PC-9 (cell line): ENCODE results near the gene CHML. TPM values are rescaled to one million over a fixed set of nuclear protein-coding genes. Genes with fewer than 3 reads are reported as not detected.

Experiments used
- BruUV-seq: library from RNA; stranded (reverse); fragments of 400-500 nt; replicated peaks from 2 replicates; lab custom pipeline; 2021; lab: Mats Ljungman, UMichigan
- CTCF ChIA-PET: fragments of 300-600 bp; sonication (Branson Sonifier 250); formaldehyde crosslinking; loops from one replicate; lab custom pipeline; 2022; ENCODE audit warnings: antibody characterized with exemption; lab: Charles Lee
- POLR2A ChIA-PET: fragments of 300-600 bp; sonication (Branson Sonifier 250); formaldehyde crosslinking; loops from one replicate; lab custom pipeline; 2022; ENCODE audit warnings: antibody characterized with exemption; ENCODE audit not compliant: unreplicated experiment; lab: Charles Lee
- DNase-seq, 2 experiments: peaks; one replicate each; pipeline versions ENCODE4 v3.0.0 to v3.0.0-alpha.2; 2015 to 2022; ENCODE audit warnings: mixed read lengths in 1 of 2
- H2AFZ ChIP-seq: fragments of 200-600 bp; sonication (generic); 2 replicates; pipeline ENCODE4 v1.8.1; 2017; ENCODE audit warnings: antibody characterized with exemption
- H3F3A ChIP-seq: fragments of 200-600 bp; sonication (generic); 2 replicates; pipeline ENCODE4 v1.8.1; 2017; ENCODE audit warnings: antibody characterized with exemption, mild to moderate bottlenecking, low read depth; ENCODE audit not compliant: insufficient read depth
- H3K27ac ChIP-seq: fragments of 200-600 bp; sonication (generic); 2 replicates; pipeline ENCODE4 v1.6.1; 2016; ENCODE audit warnings: mixed run types
- H3K27me3 ChIP-seq: fragments of 200-600 bp; sonication (generic); 2 replicates; pipeline ENCODE4 v1.6.1; 2016; ENCODE audit warnings: low read depth, mixed run types; ENCODE audit not compliant: insufficient read depth
- H3K36me3 ChIP-seq: fragments of 200-600 bp; sonication (generic); 2 replicates; pipeline ENCODE4 v1.6.1; 2016; ENCODE audit warnings: low read depth, mixed run types
- H3K4me1 ChIP-seq: fragments of 200-600 bp; sonication (generic); replicated peaks from 2 replicates; pipeline ENCODE4 v1.6.1; 2016; ENCODE audit warnings: mixed run types; ENCODE audit not compliant: insufficient read depth
- H3K4me2 ChIP-seq: fragments of 200-600 bp; sonication (generic); 2 replicates; pipeline ENCODE4 v1.6.1; 2017; ENCODE audit warnings: mixed run types
- H3K4me3 ChIP-seq: fragments of 200-600 bp; sonication (generic); 2 replicates; pipeline ENCODE4 v1.6.1; 2016; ENCODE audit warnings: mixed run types
- H3K79me2 ChIP-seq: fragments of 200-600 bp; sonication (generic); 2 replicates; pipeline ENCODE4 v1.6.1; 2017; ENCODE audit warnings: low read depth, mixed run types
- H3K9me2 ChIP-seq: fragments of 200-600 bp; sonication (generic); 2 replicates; pipeline ENCODE4 v1.8.1; 2017; ENCODE audit warnings: mild to moderate bottlenecking; ENCODE audit not compliant: insufficient read depth
- H3K9me3 ChIP-seq: fragments of 200-600 bp; sonication (generic); 2 replicates; pipeline ENCODE4 v1.8.1; 2016; ENCODE audit warnings: low read depth; ENCODE audit not compliant: insufficient read depth
- H4K20me1 ChIP-seq: fragments of 200-600 bp; sonication (generic); 2 replicates; pipeline ENCODE4 v1.8.1; 2017; ENCODE audit not compliant: insufficient read depth
- CTCF ChIP-seq: fragments of 200-600 bp; sonication (generic); conservative IDR thresholded peaks from 2 replicates; pipeline ENCODE4 v1.6.1; 2017; ENCODE audit warnings: mixed run types, antibody characterized with exemption, mild to moderate bottlenecking, moderate library complexity
- EZH2 ChIP-seq: fragments of 200-600 bp; sonication (generic); IDR thresholded peaks from 2 replicates; pipeline ENCODE4 v1.8.0; 2017; ENCODE audit warnings: antibody characterized with exemption, low read depth
- intact Hi-C: fragments of 100-400 bp; cut with micrococcal nuclease; formaldehyde crosslinking; loops from one replicate; pipeline ENCODE4 v1.10.0; 2022; ENCODE audit not compliant: unreplicated experiment
- total RNA-seq: library from RNA; stranded (reverse); gene quantifications from 2 replicates; pipeline ENCODE4 v1.2.3, GENCODE V29; 2021

The CHML gene
- total RNA-seq, 1 experiment from 2014 or later, result 47.8 TPM

GRCh38 chr1:241636291-241636690, 3.9 kb downstream of the CHML start:
- BruUV-seq, result no TSS peak
- no peak for DNase-seq
- Histone ChIP-seq H3K4me3 (peak overlapping the region; percentile 78; the same call in 1 of the 2 replicates), H3F3A (peaks cover 23% of the 10 kb centered on the region), H3K9me2 (no peaks in the 10 kb centered on the region), H3K27me3 (no peaks in the 10 kb centered on the region), H3K4me2 (peak overlapping the region; percentile 100; the same call in 1 of the 2 replicates), H3K9me3 (no peaks in the 10 kb centered on the region), H3K27ac (no peak overlapping the region), H3K79me2 (peaks cover 67% of the 10 kb centered on the region), H3K36me3 (peaks cover 29% of the 10 kb centered on the region), H3K4me1 (peaks cover 33% of the 10 kb centered on the region), H4K20me1 (no peaks in the 10 kb centered on the region), H2AFZ (no peak overlapping the region)
- no peak for TF ChIP-seq EZH2
- TF ChIP-seq CTCF, result no peak
- ChIA-PET POLR2A (no interaction called here), CTCF (no interaction called here)
- intact Hi-C loops, result no loop called here

GRCh38 chr1:241635556-241636152, 4.5 kb downstream of the CHML start:
- CTCF ChIA-PET, result interaction anchor here (0.6 kb wide), 1 partner anchor 138 kb away, joined by 4 read pairs; no protein-coding TSS in a partner anchor
- no TSS peak for BruUV-seq
- Histone ChIP-seq H3K79me2 (peaks cover 71% of the 10 kb centered on the region), H3K27me3 (no peaks in the 10 kb centered on the region), H2AFZ (no peak overlapping the region), H3K4me2 (0 out of 2 replicates have a peak overlapping the region, but pooled peaks have one; percentile 100), H3K9me2 (no peaks in the 10 kb centered on the region), H3K4me1 (peaks cover 26% of the 10 kb centered on the region), H3K27ac (no peak overlapping the region), H4K20me1 (no peaks in the 10 kb centered on the region), H3F3A (peaks cover 16% of the 10 kb centered on the region), H3K36me3 (peaks cover 35% of the 10 kb centered on the region), H3K9me3 (no peaks in the 10 kb centered on the region), H3K4me3 (0 out of 2 replicates have a peak overlapping the region, but pooled peaks have one; percentile 78)
- TF ChIP-seq EZH2 (no peak), CTCF (no peak)
- POLR2A ChIA-PET, result no interaction called here
- no peak for DNase-seq
- intact Hi-C loops, result no loop called here

GRCh38 chr1:241632987-241633386, 7.2 kb downstream of the CHML start:
- peaks cover 18% of the 10 kb centered on the region for H3K4me1 ChIP-seq
- no peak for TF ChIP-seq EZH2
- peaks cover 35% of the 10 kb centered on the region for H3K36me3 ChIP-seq
- H3K27me3 ChIP-seq, result no peaks in the 10 kb centered on the region
- no peak for DNase-seq
- H3K9me2 ChIP-seq, result no peaks in the 10 kb centered on the region
- H4K20me1 ChIP-seq, result no peaks in the 10 kb centered on the region
- H2AFZ ChIP-seq, result no peak overlapping the region
- H3K4me2 ChIP-seq, result no peak overlapping the region
- H3K27ac ChIP-seq, result no peak overlapping the region
- ChIA-PET POLR2A (interaction anchor here (0.5 to 0.7 kb wide), 2 partner anchors 107 to 117 kb away, joined by 4 read pairs; no protein-coding TSS in a partner anchor), CTCF (no interaction called here)
- peaks cover 14% of the 10 kb centered on the region; the same call in 1 of the 2 replicates for H3F3A ChIP-seq
- H3K79me2 ChIP-seq, result peaks cover 56% of the 10 kb centered on the region
- H3K4me3 ChIP-seq, result no peak overlapping the region
- H3K9me3 ChIP-seq, result no peaks in the 10 kb centered on the region
- BruUV-seq, result no TSS peak
- intact Hi-C loops, result no loop called here
